Psoas muscle (tissue), 8 donors: ENCODE results near the gene ZNF652. TPM values are rescaled to one million over a fixed set of nuclear protein-coding genes. Genes with fewer than 3 reads are reported as not detected.

Experiments used
- ATAC-seq, 4 donors: fragments of 200-7000 bp; cut with Tn5 transposase; one replicate each; pipeline ENCODE4 v1.9.1; 2020; ENCODE audit warnings: moderate library complexity in 3 of 4, mild to moderate bottlenecking in 2 of 4
- DNase-seq, 2 donors: peaks; one replicate each; pipeline ENCODE4 v3.0.0-alpha.2; 2020
- H3K27ac ChIP-seq: fragments of 200-600 bp; one replicate; pipeline ENCODE4 v1.8.0; 2022
- H3K27me3 ChIP-seq, 3 donors: fragments of 200-600 bp in 1 of 3; one replicate each; pipeline versions ENCODE4 v1.6.1 to v1.8.0; 2013 to 2022; ENCODE audit warnings: low read length in 2 of 3, mild to moderate bottlenecking in 2 of 3, moderate library complexity in 1 of 3; ENCODE audit not compliant: insufficient read depth in 3 of 3
- H3K36me3 ChIP-seq, 2 donors: fragments of 200-600 bp in 1 of 2; one replicate each; pipeline versions ENCODE4 v1.6.1 to v1.8.0; 2013 to 2022; ENCODE audit warnings: low read depth in 1 of 2, mild to moderate bottlenecking in 1 of 2, moderate library complexity in 1 of 2; ENCODE audit not compliant: insufficient read depth in 1 of 2
- H3K4me1 ChIP-seq: fragments of 200-600 bp; one replicate; pipeline ENCODE4 v1.8.0; 2022
- H3K4me3 ChIP-seq: fragments of 200-600 bp; one replicate; pipeline ENCODE4 v1.8.0; 2022; ENCODE audit warnings: mild to moderate bottlenecking
- H3K9me3 ChIP-seq: fragments of 200-600 bp; one replicate; pipeline ENCODE4 v1.8.0; 2022
- CTCF ChIP-seq: fragments of 200-600 bp; IDR thresholded peaks from one replicate; pipeline ENCODE4 v1.8.0; 2022; ENCODE audit warnings: antibody characterized with exemption
- WGBS, 3 donors: extraction: QIAGEN DNeasy Blood & Tissue Kit; methylation state at CpG; one replicate each; pipeline versions ENCODE4 v1.1.6 to v1.1.7; 2013; 5-methylcytosine and 5-hydroxymethylcytosine counted together
- intact Hi-C, 2 donors: fragments of 100-400 bp; cut with DNase I; formaldehyde crosslinking; loops; one replicate each; pipeline versions ENCODE4 v1.11.0 to v1.14.2; 2022
- polyA plus RNA-seq, 3 donors: library from polyadenylated mRNA; stranded (reverse); fragments of 200-250 nt; gene quantifications; one replicate each; pipeline ENCODE4 v1.2.3, GENCODE V29; 2013
- total RNA-seq, 4 donors: library from RNA; stranded (reverse); fragmentation: NEBNext Ultra II Directional in 2 of 4; extraction: Animal tissue kit (Norgen Biotek cat#: 25700) in 2 of 4; gene quantifications; one replicate each; pipeline versions ENCODE4 v1.2.1 to v1.2.4, GENCODE V29; 2021 to 2023
- donor health status: healthy with polysubstance abuse.
- donor health status: DM: no; HTN: no; CAD: no; lungs with moderate emphysema.
- donor health status: Bipolar disorder and iron deficiency.
- donor health status: healthy.
- donor health status: DM: yes; HTN: yes; CAD: no.
- donor health status: DM: no; HTN: no; CAD: no.
- donor health status: DM: no; HTN: no; CAD: no.
- donor health status: DM: yes; HTN: yes; CAD: no.

ZNF652 gene
- total and polyA plus RNA-seq, 7 donors: 3.1 to 30.1 (median 21.3) TPM

- WGBS, 3 donors: 100% methylated on average over 1 of the region's 1 CpG
- no peaks in the 10 kb centered on the region for H3K4me1 ChIP-seq
- no peaks in the 10 kb centered on the region for H3K36me3 ChIP-seq
- no peak for TF ChIP-seq CTCF
- ATAC-seq: no peak
- no peak overlapping the region for H3K27ac ChIP-seq
- DNase-seq: no peak
- no peak overlapping the region for H3K4me3 ChIP-seq
- no peaks in the 10 kb centered on the region for H3K27me3 ChIP-seq
- intact Hi-C loops: no loop called here
- H3K9me3 ChIP-seq: no peaks in the 10 kb centered on the region
Observed at GRCh38 chr17:49375544-49375943, 13.5 kb upstream of the ZNF652 start.

DNA sequence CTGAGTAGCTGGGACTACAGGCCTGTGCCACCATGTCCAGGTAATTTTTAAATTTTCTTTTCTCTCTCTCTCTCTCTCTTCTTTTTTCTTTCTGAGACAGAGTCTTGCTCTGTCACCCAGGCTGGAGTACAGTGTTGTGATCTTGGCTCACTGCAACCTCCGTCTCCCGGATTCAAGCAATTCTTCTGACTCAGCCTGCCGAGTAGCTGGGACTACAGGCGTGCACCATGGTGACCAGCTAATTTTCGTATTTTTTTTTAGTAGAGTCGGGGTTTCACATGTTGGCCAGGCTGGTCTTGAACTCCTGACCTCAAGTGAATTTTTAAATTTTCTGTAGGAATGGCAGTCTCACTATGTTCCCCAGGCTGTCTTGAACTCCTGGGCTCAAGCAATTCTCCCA, 11.1 kb upstream of the ZNF652 start:
- H3K4me1 ChIP-seq: no peaks in the 10 kb centered on the region
- H3K4me3 ChIP-seq: no peak overlapping the region
- 93 to 94% (median 94%) methylated on average over 6 of the region's 6 CpGs for WGBS, 3 donors
- H3K9me3 ChIP-seq: no peaks in the 10 kb centered on the region
- H3K27ac ChIP-seq: no peak overlapping the region
- no peak for ATAC-seq
- H3K27me3 ChIP-seq: no peaks in the 10 kb centered on the region
- intact Hi-C loops: no loop called here
- DNase-seq: no peak
- H3K36me3 ChIP-seq: no peaks in the 10 kb centered on the region
- no peak for TF ChIP-seq CTCF

DNA sequence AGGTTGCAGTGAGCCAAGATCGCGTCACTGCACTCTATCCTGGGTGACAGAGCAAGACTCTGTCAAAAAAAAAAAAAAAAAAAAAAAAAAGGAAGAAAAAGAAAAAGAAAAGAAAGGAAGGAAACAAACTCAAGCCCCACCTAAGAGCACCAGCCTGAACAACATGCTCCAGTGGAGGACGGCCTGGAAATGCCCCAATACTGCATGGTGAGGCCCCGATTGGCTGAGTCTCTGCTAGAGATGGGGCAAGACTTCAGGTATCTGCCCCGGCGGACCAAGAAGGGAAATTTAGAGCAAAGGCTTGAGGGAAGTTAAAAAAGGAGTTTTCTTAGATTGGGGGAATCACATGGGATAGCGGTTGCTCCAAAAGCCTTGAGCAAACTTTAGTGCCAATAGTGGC, 10.4 kb upstream of the ZNF652 start:
- no peak for TF ChIP-seq CTCF
- Histone ChIP-seq H3K27ac (no peak overlapping the region), H3K4me1 (no peaks in the 10 kb centered on the region), H3K9me3 (no peaks in the 10 kb centered on the region), H3K27me3 (no peaks in the 10 kb centered on the region), H3K4me3 (no peak overlapping the region), H3K36me3 (no peaks in the 10 kb centered on the region)
- intact Hi-C loops: no loop called here
- 76 to 80% (median 79%) methylated on average over 7 of the region's 7 CpGs for WGBS, 3 donors
- DNase-seq (no peak), ATAC-seq (no peak)

- no peaks in the 10 kb centered on the region for H3K27me3 ChIP-seq
- no peaks in the 10 kb centered on the region for H3K36me3 ChIP-seq
- ATAC-seq: no peak
- intact Hi-C loops: no loop called here
- DNase-seq: no peak
- H3K9me3 ChIP-seq: no peaks in the 10 kb centered on the region
- no peak overlapping the region for H3K4me3 ChIP-seq
- no peaks in the 10 kb centered on the region for H3K4me1 ChIP-seq
- TF ChIP-seq CTCF: no peak
- no peak overlapping the region for H3K27ac ChIP-seq
- WGBS, 3 donors: 42 to 48% (median 45%) methylated on average over 13 of the region's 13 CpGs
Observed at GRCh38 chr17:49370971-49371834, 9.2 kb upstream of the ZNF652 start.

DNA sequence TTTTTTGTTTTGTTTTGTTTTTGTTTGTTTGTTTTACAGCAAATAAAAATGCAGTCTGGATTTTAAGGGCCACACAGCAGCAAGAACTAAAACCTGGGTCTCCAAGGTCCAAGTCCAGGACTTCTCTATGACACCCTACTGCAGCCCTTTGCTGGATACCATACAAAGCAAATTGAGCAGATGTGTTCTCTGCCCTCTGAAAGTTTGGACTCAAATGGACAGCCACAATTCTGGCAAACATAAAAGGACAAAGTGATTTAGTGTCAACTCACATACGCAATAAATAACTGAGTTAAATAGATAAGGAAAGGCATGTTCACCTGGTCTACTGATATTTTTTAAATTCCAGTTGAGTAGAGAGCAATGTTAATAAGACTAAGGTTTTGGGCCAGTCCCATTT, 7.7 kb upstream of the ZNF652 start:
- no peaks in the 10 kb centered on the region for H3K9me3 ChIP-seq
- ATAC-seq (no peak), DNase-seq (no peak)
- H3K36me3 ChIP-seq: no peaks in the 10 kb centered on the region
- WGBS, 3 donors: 78 to 100% (median 91%) methylated on average over 1 of the region's 1 CpG
- H3K4me3 ChIP-seq: no peak overlapping the region
- no peaks in the 10 kb centered on the region for H3K27me3 ChIP-seq
- no peak for TF ChIP-seq CTCF
- H3K4me1 ChIP-seq: no peaks in the 10 kb centered on the region
- intact Hi-C loops: no loop called here
- H3K27ac ChIP-seq: no peak overlapping the region
